ENCODE data around the gene RPS14.

GRCh38 chr5:150465927-150466326 is 16.4 kb upstream of the RPS14 start:
- TF ChIP-seq POLR2A (IDR thresholded peaks at IDR 0.05) (no peak), CTCF (IDR thresholded peaks at IDR 0.05) (no peak), EP300 (IDR thresholded peaks at IDR 0.05) (no peak)
